HFF-Myc (cell line): ENCODE results near the gene PRLR.

Experiments
- DNase-seq: peaks from one replicate; pipeline ENCODE4 v3.0.0-alpha.2; 2011; ENCODE audit warnings: low read depth; ENCODE audit errors: extremely low read depth
- H3K4me3 ChIP-seq: replicated peaks from 2 replicates; pipeline ENCODE4 v1.5.1; 2011; ENCODE audit warnings: low read depth, mild to moderate bottlenecking, control low read depth, low read length
- TF ChIP-seq, protein P1 (sequence below): IDR thresholded peaks from 2 replicates; pipeline ENCODE4 v1.5.1; 2012; ENCODE audit warnings: mild to moderate bottlenecking, low read depth, low read length, control low read depth; ENCODE audit errors: missing control alignments

Gene PRLR

DNA sequence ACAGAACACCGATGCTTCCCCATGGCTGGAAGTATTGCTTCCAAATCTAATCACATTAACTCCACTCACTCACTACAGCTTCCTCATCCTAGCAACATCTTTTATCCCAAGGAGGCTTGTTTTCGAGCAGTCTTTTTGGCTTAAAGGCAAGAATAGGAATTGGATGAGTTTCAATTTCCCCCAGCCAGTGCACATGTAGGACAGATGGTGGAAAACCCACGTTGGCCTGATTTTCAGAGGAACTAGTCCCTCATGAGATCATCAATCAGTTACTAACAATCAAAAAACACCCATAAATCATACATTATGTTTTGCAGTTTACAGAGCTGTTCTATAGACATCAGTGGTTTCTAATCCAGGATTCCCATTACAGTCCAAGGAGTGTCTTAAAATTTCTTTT is 134.1 kb downstream of the PRLR start:
- DNase-seq = peak; percentile 92
- TF ChIP-seq, protein P1, sequence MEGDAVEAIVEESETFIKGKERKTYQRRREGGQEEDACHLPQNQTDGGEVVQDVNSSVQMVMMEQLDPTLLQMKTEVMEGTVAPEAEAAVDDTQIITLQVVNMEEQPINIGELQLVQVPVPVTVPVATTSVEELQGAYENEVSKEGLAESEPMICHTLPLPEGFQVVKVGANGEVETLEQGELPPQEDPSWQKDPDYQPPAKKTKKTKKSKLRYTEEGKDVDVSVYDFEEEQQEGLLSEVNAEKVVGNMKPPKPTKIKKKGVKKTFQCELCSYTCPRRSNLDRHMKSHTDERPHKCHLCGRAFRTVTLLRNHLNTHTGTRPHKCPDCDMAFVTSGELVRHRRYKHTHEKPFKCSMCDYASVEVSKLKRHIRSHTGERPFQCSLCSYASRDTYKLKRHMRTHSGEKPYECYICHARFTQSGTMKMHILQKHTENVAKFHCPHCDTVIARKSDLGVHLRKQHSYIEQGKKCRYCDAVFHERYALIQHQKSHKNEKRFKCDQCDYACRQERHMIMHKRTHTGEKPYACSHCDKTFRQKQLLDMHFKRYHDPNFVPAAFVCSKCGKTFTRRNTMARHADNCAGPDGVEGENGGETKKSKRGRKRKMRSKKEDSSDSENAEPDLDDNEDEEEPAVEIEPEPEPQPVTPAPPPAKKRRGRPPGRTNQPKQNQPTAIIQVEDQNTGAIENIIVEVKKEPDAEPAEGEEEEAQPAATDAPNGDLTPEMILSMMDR = no peak
- no peak overlapping the region for H3K4me3 ChIP-seq

- no peak overlapping the region for H3K4me3 ChIP-seq
- TF ChIP-seq, protein P1 = no peak
These were observed 134.9 kb downstream of the PRLR start for GRCh38 chr5:35095366-35095765.

GRCh38 chr5:35094948-35095347 is 135.3 kb downstream of the PRLR start:
- no peak overlapping the region for H3K4me3 ChIP-seq
- no peak for DNase-seq
- TF ChIP-seq, protein P1 = no peak

More at GRCh38 chr5:35095366-35095765, 134.9 kb downstream of the PRLR start:
- DNase-seq = no peak

- DNase-seq = no peak
- TF ChIP-seq, protein P1 = no peak
- H3K4me3 ChIP-seq = no peak overlapping the region
These were observed 137.6 kb downstream of the PRLR start for GRCh38 chr5:35092703-35093102.

DNA sequence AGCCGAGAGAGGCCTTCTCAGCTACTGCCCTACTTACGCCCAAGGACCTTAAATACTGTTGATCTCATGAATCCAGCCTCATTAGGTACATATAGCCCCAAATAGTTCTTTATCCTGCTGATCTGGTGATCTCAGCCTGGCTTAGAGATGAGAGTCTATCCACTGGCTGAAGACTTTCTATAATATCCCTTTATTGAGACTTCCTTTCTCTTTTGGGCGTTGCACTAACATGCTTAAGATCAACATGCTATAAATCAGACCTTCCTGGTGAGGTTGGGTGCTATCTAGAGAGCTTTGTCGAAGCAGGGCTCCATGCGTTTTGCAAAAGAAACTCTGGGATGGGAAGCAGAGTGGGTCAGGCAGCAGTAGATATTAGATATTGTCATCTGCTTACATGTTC is 138.6 kb downstream of the PRLR start:
- no peak overlapping the region for H3K4me3 ChIP-seq
- no peak for DNase-seq
- TF ChIP-seq, protein P1 = no peak

GRCh38 chr5:35089334-35090314 is 140.7 kb downstream of the PRLR start:
- peak; percentile 59 for DNase-seq
- H3K4me3 ChIP-seq = no peak overlapping the region
- TF ChIP-seq, protein P1 = peak; percentile 84
